ENCODE results near the gene MTG1.

Gene MTG1

GRCh38 chr10:133358925-133359310 lies 35.0 kb upstream of the MTG1 start:
- TF ChIP-seq ZNF565 (CRISPR knock-in tag; conservative IDR thresholded peaks at IDR 0.05; ENCODE audit: low read depth) (no peak), ESRRG (CRISPR knock-in tag; IDR thresholded peaks at IDR 0.05) (no peak), SNAI2 (CRISPR knock-in tag; IDR thresholded peaks at IDR 0.05) (no peak), TCF4 (CRISPR knock-in tag; IDR thresholded peaks at IDR 0.05; ENCODE audit: borderline replicate concordance) (no peak), ISL1 (CRISPR knock-in tag; IDR thresholded peaks at IDR 0.05) (no peak), PPARA (CRISPR knock-in tag; IDR thresholded peaks at IDR 0.05; ENCODE audit: borderline replicate concordance) (no peak), ZNF70 (CRISPR knock-in tag; IDR thresholded peaks at IDR 0.05) (no peak), ZC3H10 (CRISPR knock-in tag; IDR thresholded peaks at IDR 0.05) (no peak), TOX (CRISPR knock-in tag; IDR thresholded peaks at IDR 0.05; ENCODE audit: borderline replicate concordance) (no peak)
- no peak for ATAC-seq

- no peak for ATAC-seq
- TF ChIP-seq CSDC2 (CRISPR knock-in tag; IDR thresholded peaks at IDR 0.05) (no peak), OSR1 (CRISPR knock-in tag; IDR thresholded peaks at IDR 0.05) (no peak), SNAI2 (CRISPR knock-in tag; IDR thresholded peaks at IDR 0.05) (no peak), ESRRG (CRISPR knock-in tag; IDR thresholded peaks at IDR 0.05) (no peak), ISL1 (CRISPR knock-in tag; IDR thresholded peaks at IDR 0.05) (no peak), PATZ1 (CRISPR knock-in tag; IDR thresholded peaks at IDR 0.05; ENCODE audit: borderline replicate concordance) (no peak), POU6F1 (CRISPR knock-in tag; IDR thresholded peaks at IDR 0.05; ENCODE audit: borderline replicate concordance, low read depth) (no peak), TOX (CRISPR knock-in tag; IDR thresholded peaks at IDR 0.05; ENCODE audit: borderline replicate concordance) (no peak), TSHZ2 (CRISPR knock-in tag; IDR thresholded peaks at IDR 0.05) (no peak), PPARA (CRISPR knock-in tag; IDR thresholded peaks at IDR 0.05; ENCODE audit: borderline replicate concordance) (no peak)
Observed at GRCh38 chr10:133359554-133359971, 34.4 kb upstream of the MTG1 start.

- no peak for TF ChIP-seq SNAI2 (CRISPR knock-in tag; IDR thresholded peaks at IDR 0.05)
- no peak for TF ChIP-seq CSDC2 (CRISPR knock-in tag; IDR thresholded peaks at IDR 0.05)
- no peak for TF ChIP-seq ZNF8 (CRISPR knock-in tag; IDR thresholded peaks at IDR 0.05)
- TF ChIP-seq BACH2 (CRISPR knock-in tag; IDR thresholded peaks at IDR 0.05; ENCODE audit: borderline replicate concordance) = no peak
- no peak for TF ChIP-seq PPARA (CRISPR knock-in tag; IDR thresholded peaks at IDR 0.05; ENCODE audit: borderline replicate concordance)
- no peak for ATAC-seq
Observed at GRCh38 chr10:133359972-133360610, 33.9 kb upstream of the MTG1 start.

- ATAC-seq = no peak
- TF ChIP-seq CREB5 (CRISPR knock-in tag; IDR thresholded peaks at IDR 0.05; ENCODE audit: low read depth) (no peak), ZFP30 (CRISPR knock-in tag; IDR thresholded peaks at IDR 0.05) (no peak), RARB (CRISPR knock-in tag; IDR thresholded peaks at IDR 0.05) (no peak), ZFP3 (CRISPR knock-in tag; IDR thresholded peaks at IDR 0.05) (no peak), ESRRG (CRISPR knock-in tag; IDR thresholded peaks at IDR 0.05) (no peak), PPARA (CRISPR knock-in tag; IDR thresholded peaks at IDR 0.05; ENCODE audit: borderline replicate concordance) (no peak), ISL1 (CRISPR knock-in tag; IDR thresholded peaks at IDR 0.05) (no peak), ZNF70 (CRISPR knock-in tag; IDR thresholded peaks at IDR 0.05) (no peak), CSRNP3 (CRISPR knock-in tag; IDR thresholded peaks at IDR 0.05) (no peak), ARNTL (CRISPR knock-in tag; IDR thresholded peaks at IDR 0.05; ENCODE audit: borderline replicate concordance, low read depth) (no peak)
Observed at GRCh38 chr10:133361227-133361626, 32.7 kb upstream of the MTG1 start.

All from SK-N-SH treated with all-trans-retinoic acid at 6 μM for 48 hours (cell line).